Hepatocyte (in vitro differentiated cells): ENCODE measurements around the gene ABLIM1. TPM values are rescaled to one million over a fixed set of nuclear protein-coding genes. Genes with fewer than 3 reads are reported as not detected.

Experiments used
- DNase-seq: peaks from one replicate; pipeline ENCODE4 v3.0.0-alpha.2; 2016; ENCODE audit warnings: low spot score
- H2AFZ ChIP-seq: fragments of 200-600 bp; sonication (generic); 2 replicates; pipeline ENCODE4 v1.6.0; 2016; ENCODE audit warnings: antibody characterized with exemption, mild to moderate bottlenecking
- H3K27ac ChIP-seq: fragments of 200-600 bp; sonication (generic); 2 replicates; pipeline ENCODE4 v1.5.1; 2016; ENCODE audit warnings: mild to moderate bottlenecking
- H3K27me3 ChIP-seq: fragments of 200-600 bp; sonication (generic); 2 replicates; pipeline ENCODE4 v1.6.1; 2016
- H3K36me3 ChIP-seq: fragments of 200-600 bp; sonication (generic); replicated peaks from 2 replicates; pipeline ENCODE4 v1.5.1; 2016; ENCODE audit warnings: low read depth; ENCODE audit not compliant: insufficient read depth
- H3K4me1 ChIP-seq: fragments of 200-600 bp; sonication (generic); 2 replicates; pipeline ENCODE4 v1.5.1; 2016; ENCODE audit warnings: mild to moderate bottlenecking, moderate library complexity; ENCODE audit not compliant: insufficient read depth
- H3K4me2 ChIP-seq: fragments of 200-600 bp; sonication (generic); 2 replicates; pipeline ENCODE4 v1.6.0; 2016
- H3K4me3 ChIP-seq: fragments of 200-600 bp; sonication (generic); 2 replicates; pipeline ENCODE4 v1.5.1; 2016; ENCODE audit warnings: mild to moderate bottlenecking
- H3K79me2 ChIP-seq: fragments of 200-600 bp; sonication (generic); 2 replicates; pipeline ENCODE4 v1.6.0; 2017; ENCODE audit warnings: mild to moderate bottlenecking
- H3K9me2 ChIP-seq: fragments of 200-600 bp; sonication (generic); replicated peaks from 2 replicates; pipeline ENCODE4 v1.6.0; 2017; ENCODE audit warnings: mild to moderate bottlenecking; ENCODE audit not compliant: insufficient read depth
- H3K9me3 ChIP-seq: fragments of 200-600 bp; sonication (generic); 2 replicates; pipeline ENCODE4 v1.5.1; 2016; ENCODE audit warnings: low read depth, mild to moderate bottlenecking
- H4K20me1 ChIP-seq: fragments of 200-600 bp; sonication (generic); 2 replicates; pipeline ENCODE4 v1.6.0; 2016; ENCODE audit warnings: mild to moderate bottlenecking; ENCODE audit not compliant: insufficient read depth, poor library complexity, severe bottlenecking
- CTCF ChIP-seq: fragments of 200-600 bp; sonication (generic); IDR thresholded peaks from 2 replicates; pipeline ENCODE4 v1.5.1; 2016; ENCODE audit warnings: antibody characterized with exemption, mild to moderate bottlenecking; ENCODE audit not compliant: poor library complexity
- EZH2 ChIP-seq: fragments of 200-600 bp; sonication (generic); IDR thresholded peaks from 2 replicates; pipeline ENCODE4 v1.6.1; 2016; ENCODE audit warnings: antibody characterized with exemption, mild to moderate bottlenecking, borderline replicate concordance
- EZH2phosphoT487 ChIP-seq: fragments of 200-600 bp; sonication (generic); IDR thresholded peaks from one replicate; pipeline ENCODE4 v1.6.1; 2018; ENCODE audit warnings: antibody characterized with exemption, mild to moderate bottlenecking, low read depth, moderate library complexity; ENCODE audit not compliant: unreplicated experiment, severe bottlenecking
- WGBS: methylation state at CpG from one replicate; pipeline ENCODE4 v1.1.6; 2016; ENCODE audit warnings: low lambda C conversion rate; ENCODE audit errors: missing lambda C conversion rate; 5-methylcytosine and 5-hydroxymethylcytosine counted together
- polyA plus RNA-seq: library from polyadenylated mRNA; unstranded; fragments of >200 nt; fragmentation: Nextera tagmentation; extraction: Ambion mirVana; gene quantifications from 2 replicates; pipeline ENCODE4 v1.2.1, GENCODE V29; 2016
- total RNA-seq: library from RNA; depleted of rRNA; stranded (reverse); fragments of >200 nt; gene quantifications from 2 replicates; pipeline ENCODE4 v1.2.3, GENCODE V29; 2014

Gene ABLIM1
- total and polyA plus RNA-seq, 2 experiments from 2014 or later: 20.8 to 31.6 TPM

- DNase-seq: no peak
- no peaks in the 10 kb centered on the region for H3K36me3 ChIP-seq
- H3K79me2 ChIP-seq: no peaks in the 10 kb centered on the region
- no peaks in the 10 kb centered on the region for H3K27me3 ChIP-seq
- H3K27ac ChIP-seq: no peak overlapping the region
- no peaks in the 10 kb centered on the region for H3K9me2 ChIP-seq
- no peak for TF ChIP-seq EZH2phosphoT487
- TF ChIP-seq CTCF: no peak
- TF ChIP-seq EZH2: no peak
- no peaks in the 10 kb centered on the region for H4K20me1 ChIP-seq
- no peak overlapping the region for H3K4me3 ChIP-seq
- H3K4me1 ChIP-seq: no peaks in the 10 kb centered on the region
- no peaks in the 10 kb centered on the region for H3K9me3 ChIP-seq
- H2AFZ ChIP-seq: no peak overlapping the region
- WGBS: 95% methylated on average over 4 of the region's 4 CpGs
- no peak overlapping the region for H3K4me2 ChIP-seq
Observed at GRCh38 chr10:114674346-114674745, 16.3 kb upstream of the ABLIM1 start.

GRCh38 chr10:114669648-114670047 lies 11.6 kb upstream of the ABLIM1 start:
- no peaks in the 10 kb centered on the region for H4K20me1 ChIP-seq
- H3K27ac ChIP-seq: no peak overlapping the region
- no peaks in the 10 kb centered on the region for H3K27me3 ChIP-seq
- TF ChIP-seq CTCF (no peak), EZH2 (no peak), EZH2phosphoT487 (no peak)
- no peaks in the 10 kb centered on the region for H3K9me3 ChIP-seq
- WGBS: 74% methylated on average over 3 of the region's 3 CpGs
- H3K36me3 ChIP-seq: no peaks in the 10 kb centered on the region
- no peak overlapping the region for H3K4me3 ChIP-seq
- DNase-seq: no peak
- H3K4me2 ChIP-seq: no peak overlapping the region
- no peaks in the 10 kb centered on the region for H3K9me2 ChIP-seq
- H3K4me1 ChIP-seq: peaks cover 9% of the 10 kb centered on the region
- no peak overlapping the region for H2AFZ ChIP-seq
- no peaks in the 10 kb centered on the region for H3K79me2 ChIP-seq

DNA sequence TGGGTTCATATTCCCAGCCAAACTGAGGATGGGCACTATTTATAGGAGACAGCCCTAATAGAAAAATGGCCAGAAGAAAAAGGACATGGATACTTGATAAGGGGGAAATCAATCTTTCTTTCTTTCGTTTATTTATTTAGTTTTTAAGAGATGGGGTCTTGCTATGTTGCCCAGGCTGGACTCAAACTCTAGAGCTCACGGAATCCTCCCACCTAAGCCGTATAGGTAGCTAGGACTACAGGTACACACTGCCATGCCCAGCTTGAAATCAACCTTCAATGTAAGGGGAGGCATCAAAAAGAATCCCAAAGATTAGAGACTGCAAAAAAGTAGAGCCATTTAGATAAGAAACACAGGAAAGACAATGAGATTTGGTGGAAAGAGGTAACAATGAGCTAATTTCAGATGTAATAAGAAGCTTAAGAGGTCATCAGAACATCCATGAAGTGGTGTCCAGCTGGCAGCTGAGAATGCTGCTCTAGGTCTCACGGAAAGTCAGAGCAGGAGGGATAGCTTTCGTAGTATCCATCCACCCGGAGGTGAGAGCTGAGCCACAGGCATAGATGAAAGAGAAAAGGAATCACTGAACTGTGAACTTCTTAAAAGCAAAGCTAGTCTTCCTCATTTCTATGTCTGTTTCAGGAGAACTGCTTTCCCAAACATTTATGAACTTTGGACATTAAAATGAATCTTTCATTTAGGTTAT lies 10.5 kb upstream of the ABLIM1 start:
- Histone ChIP-seq H2AFZ (no peak overlapping the region), H3K4me2 (no peak overlapping the region), H3K4me3 (no peak overlapping the region), H3K27ac (no peak overlapping the region), H3K36me3 (no peaks in the 10 kb centered on the region), H4K20me1 (no peaks in the 10 kb centered on the region), H3K79me2 (no peaks in the 10 kb centered on the region), H3K9me2 (no peaks in the 10 kb centered on the region), H3K4me1 (peaks cover 9% of the 10 kb centered on the region), H3K27me3 (no peaks in the 10 kb centered on the region), H3K9me3 (no peaks in the 10 kb centered on the region)
- WGBS: 83% methylated on average over 6 of the region's 6 CpGs
- TF ChIP-seq EZH2 (no peak), CTCF (no peak), EZH2phosphoT487 (no peak)
- DNase-seq: no peak
